HepG2 (cell line): ENCODE data around the gene KRTAP17-1.

ENCODE experiments used
- MEIS2 ChIP-seq: sonication (generic); formaldehyde crosslinking; IDR thresholded peaks from 2 replicates; pipeline ENCODE4 v1.9.0; 2021; ENCODE audit warnings: mild to moderate bottlenecking, missing genetic modification reagents
- NCOA1 ChIP-seq: sonication (generic); formaldehyde crosslinking; IDR thresholded peaks from 2 replicates; pipeline ENCODE4 v1.9.0; 2021; ENCODE audit warnings: missing genetic modification reagents
- PRPF4 ChIP-seq: fragments of 200-400 bp; formaldehyde crosslinking; IDR thresholded peaks from 2 replicates; pipeline ENCODE4 v1.6.1; 2016; ENCODE audit warnings: low read length, low read depth; ENCODE audit not compliant: poor library complexity, severe bottlenecking
- SIX1 ChIP-seq: sonication (generic); formaldehyde crosslinking; IDR thresholded peaks from 2 replicates; pipeline ENCODE4 v1.4.0; 2020; ENCODE audit warnings: missing genetic modification reagents, borderline replicate concordance
- TF ChIP-seq, protein P1 (sequence below): sonication (generic); formaldehyde crosslinking; IDR thresholded peaks from 2 replicates; pipeline ENCODE4 v1.5.0; 2020; ENCODE audit warnings: mild to moderate bottlenecking, missing genetic modification reagents, moderate library complexity

DNA sequence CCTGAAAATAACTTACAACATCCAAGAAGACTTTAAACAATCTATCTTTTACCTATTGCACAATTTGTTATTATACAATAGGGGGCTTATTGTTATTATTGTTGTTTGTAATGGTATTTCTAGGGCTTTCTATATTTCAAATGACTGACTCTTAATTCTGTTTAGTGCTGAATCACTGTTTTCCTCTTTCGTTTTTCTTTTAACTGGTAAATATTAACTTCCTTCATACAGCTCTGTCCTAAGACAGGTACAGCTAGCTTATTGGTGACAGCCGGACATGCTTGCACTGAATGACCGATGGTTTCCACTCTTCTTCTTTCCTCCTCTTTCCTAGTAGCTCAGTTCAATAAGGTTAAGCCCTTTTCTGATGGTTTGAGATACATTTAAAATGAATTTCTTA, 28.5 kb downstream of the KRTAP17-1 start:
- TF ChIP-seq NCOA1 (CRISPR knock-in tag) (no peak), MEIS2 (CRISPR knock-in tag) (no peak), SIX1 (CRISPR knock-in tag) (no peak), PRPF4 (no peak)
- TF ChIP-seq, protein P1, sequence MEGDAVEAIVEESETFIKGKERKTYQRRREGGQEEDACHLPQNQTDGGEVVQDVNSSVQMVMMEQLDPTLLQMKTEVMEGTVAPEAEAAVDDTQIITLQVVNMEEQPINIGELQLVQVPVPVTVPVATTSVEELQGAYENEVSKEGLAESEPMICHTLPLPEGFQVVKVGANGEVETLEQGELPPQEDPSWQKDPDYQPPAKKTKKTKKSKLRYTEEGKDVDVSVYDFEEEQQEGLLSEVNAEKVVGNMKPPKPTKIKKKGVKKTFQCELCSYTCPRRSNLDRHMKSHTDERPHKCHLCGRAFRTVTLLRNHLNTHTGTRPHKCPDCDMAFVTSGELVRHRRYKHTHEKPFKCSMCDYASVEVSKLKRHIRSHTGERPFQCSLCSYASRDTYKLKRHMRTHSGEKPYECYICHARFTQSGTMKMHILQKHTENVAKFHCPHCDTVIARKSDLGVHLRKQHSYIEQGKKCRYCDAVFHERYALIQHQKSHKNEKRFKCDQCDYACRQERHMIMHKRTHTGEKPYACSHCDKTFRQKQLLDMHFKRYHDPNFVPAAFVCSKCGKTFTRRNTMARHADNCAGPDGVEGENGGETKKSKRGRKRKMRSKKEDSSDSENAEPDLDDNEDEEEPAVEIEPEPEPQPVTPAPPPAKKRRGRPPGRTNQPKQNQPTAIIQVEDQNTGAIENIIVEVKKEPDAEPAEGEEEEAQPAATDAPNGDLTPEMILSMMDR (CRISPR knock-in tag): no peak
